A549 (cell line): ENCODE results near the gene DOK5. TPM values are rescaled to one million over a fixed set of nuclear protein-coding genes. Genes with fewer than 3 reads are reported as not detected.

ENCODE experiments used
- ATAC-seq, 2 experiments: fragments of 200-7000 bp in 1 of 2; fragments of >200 bp in 1 of 2; cut with Nextera tagmentation in 1 of 2; cut with Tn5 transposase in 1 of 2; 3 replicates each; pipeline versions ENCODE4 v1.8.0 to v1.9.1; 2018 to 2020; ENCODE audit warnings: mild to moderate bottlenecking in 1 of 2, moderate library complexity in 1 of 2
- CTCF ChIA-PET: fragments of 300-600 bp; sonication (Branson Sonifier 250); formaldehyde crosslinking; extraction: SDS; loops from one replicate; lab custom pipeline; 2021; ENCODE audit warnings: antibody characterized with exemption, inconsistent platforms; lab: Yijun Ruan, JAX
- POLR2A ChIA-PET: fragments of 350-600 bp; formaldehyde crosslinking; extraction: SDS; loops from one replicate; lab custom pipeline; 2021; ENCODE audit warnings: antibody characterized with exemption, inconsistent platforms; lab: Yijun Ruan, JAX
- DNase-seq, 2 experiments: peaks; one replicate each; pipeline versions ENCODE4 v3.0.0 to v3.0.0-alpha.2; 2011 to 2016; ENCODE audit warnings: low read depth in 1 of 2, low spot score in 1 of 2
- FAIRE-seq: peaks from 2 replicates; lab custom pipeline; 2011; peaks lifted over from hg19 to GRCh38; lab: Jason Lieb, UNC
- H3K27ac ChIP-seq, 2 experiments: fragments of >200 bp; sonication (Bioruptor Twin); formaldehyde crosslinking; 3 replicates each; pipeline ENCODE4 v1.5.1; 2016 to 2017
- H3K4me1 ChIP-seq: fragments of >200 bp; sonication (Bioruptor Twin); formaldehyde crosslinking; 3 replicates; pipeline ENCODE4 v1.6.1; 2016
- H3K4me2 ChIP-seq: fragments of >200 bp; sonication (Bioruptor Twin); formaldehyde crosslinking; 3 replicates; pipeline ENCODE4 v1.6.1; 2016
- H3K4me3 ChIP-seq: fragments of >200 bp; sonication (Bioruptor Twin); formaldehyde crosslinking; 3 replicates; pipeline ENCODE4 v1.5.1; 2016
- H3K9me3 ChIP-seq: fragments of >200 bp; sonication (Bioruptor Twin); formaldehyde crosslinking; 3 replicates; pipeline ENCODE4 v1.6.1; 2016
- BHLHE40 ChIP-seq: IDR thresholded peaks from 2 replicates; pipeline ENCODE4 v1.6.1; 2012; ENCODE audit warnings: low read depth, low read length, inconsistent platforms
- CHD2 ChIP-seq: fragments of 150-350 bp; IDR thresholded peaks from 2 replicates; pipeline ENCODE4 v1.6.1; 2014; ENCODE audit warnings: low read length; ENCODE audit not compliant: partially characterized antibody
- CHD4 ChIP-seq: fragments of 200-600 bp; sonication (generic); IDR thresholded peaks from 2 replicates; pipeline ENCODE4 v1.6.1; 2016; ENCODE audit warnings: antibody characterized with exemption, mild to moderate bottlenecking, borderline replicate concordance
- EHF ChIP-seq: fragments of 250-450 bp; sonication (Bioruptor Pico); IDR thresholded peaks from 2 replicates; pipeline ENCODE4 v1.5.0; 2020; ENCODE audit warnings: mild to moderate bottlenecking
- EHMT2 ChIP-seq: fragments of 200-600 bp; sonication (generic); IDR thresholded peaks from 2 replicates; pipeline ENCODE4 v1.6.1; 2016; ENCODE audit warnings: antibody characterized with exemption, low read depth, mild to moderate bottlenecking, moderate library complexity
- EP300 ChIP-seq, 2 experiments: fragments of >200 bp; sonication (Bioruptor Twin); formaldehyde crosslinking; IDR thresholded peaks; 2 replicates in 1 of 2; 3 replicates in 1 of 2; pipeline ENCODE4 v1.6.1; 2016 to 2017
- JUN ChIP-seq, 2 experiments: fragments of >200 bp; sonication (Bioruptor Twin); formaldehyde crosslinking; IDR thresholded peaks; 2 replicates in 1 of 2; 3 replicates in 1 of 2; pipeline ENCODE4 v1.6.1; 2016 to 2017
- JUNB ChIP-seq: fragments of >200 bp; sonication (Bioruptor Twin); formaldehyde crosslinking; IDR thresholded peaks from 2 replicates; pipeline ENCODE4 v1.6.1; 2016
- KDM1A ChIP-seq: fragments of 200-600 bp; sonication (generic); IDR thresholded peaks from 2 replicates; pipeline ENCODE4 v1.6.1; 2016; ENCODE audit warnings: low read depth, mild to moderate bottlenecking
- KDM5A ChIP-seq: fragments of 200-600 bp; sonication (generic); IDR thresholded peaks from 2 replicates; pipeline ENCODE4 v1.6.1; 2016; ENCODE audit warnings: antibody characterized with exemption, mild to moderate bottlenecking
- MAZ ChIP-seq: fragments of 150-350 bp; IDR thresholded peaks from 2 replicates; pipeline ENCODE4 v1.6.1; 2014; ENCODE audit warnings: antibody characterized with exemption, low read depth, low read length, borderline replicate concordance
- NR3C1 ChIP-seq: fragments of >200 bp; sonication (Bioruptor Twin); formaldehyde crosslinking; IDR thresholded peaks from 3 replicates; pipeline ENCODE4 v1.6.1; 2017
- POLR2A ChIP-seq: IDR thresholded peaks from 2 replicates; pipeline ENCODE4 v1.6.1; 2012; ENCODE audit warnings: mild to moderate bottlenecking, low read length
- RCOR1 ChIP-seq: fragments of 150-350 bp; IDR thresholded peaks from 2 replicates; pipeline ENCODE4 v1.6.1; 2014; ENCODE audit warnings: antibody characterized with exemption, low read length, low read depth
- SREBF2 ChIP-seq: fragments of 450-650 bp; IDR thresholded peaks from 2 replicates; pipeline ENCODE4 v1.6.1; 2014; ENCODE audit warnings: mild to moderate bottlenecking, moderate library complexity
- TP53 ChIP-seq: fragments of 250-450 bp; sonication (Bioruptor Pico); IDR thresholded peaks from 2 replicates; pipeline ENCODE4 v1.5.0; 2021; ENCODE audit warnings: mild to moderate bottlenecking, moderate library complexity
- whole genome bisulfite sequencing: methylation state at CpG from one replicate; pipeline ENCODE4 v1.1.6; 2017; ENCODE audit errors: missing lambda C conversion rate; 5-methylcytosine and 5-hydroxymethylcytosine counted together
- polyA plus RNA-seq, 4 experiments: library from polyadenylated mRNA; depleted of rRNA in 3 of 4; stranded (reverse); fragments of >200 nt; fragmentation: RNase III in 1 of 4; extraction: RNeasy Plus Mini Kit Qiagen cat#74134 plus additional on column Dnase treatment in 1 of 4; gene quantifications; 2 replicates in 3 of 4; 3 replicates in 1 of 4; pipeline ENCODE4 v1.2.3, GENCODE V29; 2011 to 2017
- TF ChIP-seq, protein P1 (sequence below): fragments of 250-450 bp; sonication (Bioruptor Pico); IDR thresholded peaks from 2 replicates; pipeline ENCODE4 v1.5.0; 2021; ENCODE audit warnings: mild to moderate bottlenecking, moderate library complexity, borderline replicate concordance
- TF ChIP-seq, protein P2 (sequence below): fragments of >200 bp; sonication (Bioruptor Twin); formaldehyde crosslinking; IDR thresholded peaks from 3 replicates; pipeline ENCODE4 v1.6.1; 2016
- TF ChIP-seq, protein P3 (sequence below): fragments of >200 bp; sonication (Bioruptor Twin); formaldehyde crosslinking; IDR thresholded peaks from 2 replicates; pipeline ENCODE4 v1.6.1; 2016
- TF ChIP-seq, protein P4 (sequence below): fragments of 250-450 bp; sonication (Bioruptor Pico); IDR thresholded peaks from 2 replicates; pipeline ENCODE4 v1.5.0; 2020; ENCODE audit warnings: low read depth, mild to moderate bottlenecking, moderate library complexity
- TF ChIP-seq, protein P5 (sequence below): fragments of 450-650 bp; IDR thresholded peaks from 2 replicates; pipeline ENCODE4 v1.6.1; 2014; ENCODE audit warnings: antibody characterized with exemption
- TF ChIP-seq, protein P6 (sequence below): IDR thresholded peaks from 2 replicates; pipeline ENCODE4 v1.6.1; 2012

DOK5 gene
- polyA plus RNA-seq, 2 of the 4 experiments (the other 2 are of a cell fraction), result not detected

DNA sequence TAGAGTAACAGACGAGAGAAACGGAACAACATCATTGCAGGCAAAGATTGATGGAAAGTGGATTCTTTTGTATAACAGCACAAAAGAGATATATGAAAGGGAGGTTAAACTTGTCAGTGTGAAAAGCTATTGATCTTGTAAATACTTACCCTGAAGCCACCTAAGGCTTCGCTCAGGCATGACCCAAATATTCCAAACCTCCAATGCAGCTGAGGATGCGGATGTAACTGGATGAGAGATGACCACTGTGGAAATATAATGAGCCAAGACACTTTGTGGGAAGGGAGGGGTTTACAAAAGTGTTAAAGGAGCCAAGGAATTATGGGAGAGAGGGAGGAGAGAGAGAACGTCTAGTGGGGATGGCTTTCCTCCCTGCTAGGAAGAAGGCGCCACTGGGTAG, 112.0 kb downstream of the DOK5 start:
- Histone ChIP-seq H3K4me2 (no peak overlapping the region), H3K4me3 (no peak overlapping the region), H3K4me1 (no peaks in the 10 kb centered on the region), H3K9me3 (no peaks in the 10 kb centered on the region), H3K27ac (no peak overlapping the region)
- TF ChIP-seq KDM5A, result no peak
- no peak for TF ChIP-seq CHD4
- no peak for TF ChIP-seq NR3C1
- no peak for TF ChIP-seq JUN (IDR thresholded peaks at IDR 0.05)
- no peak for TF ChIP-seq MAZ
- no peak for TF ChIP-seq CHD2
- ATAC-seq (no peak), DNase-seq (no peak), FAIRE-seq (no peak)
- POLR2A ChIA-PET, result no interaction called here
- CTCF ChIA-PET, result no interaction called here
- 64% methylated on average over 6 of the region's 6 CpGs for WGBS

DNA sequence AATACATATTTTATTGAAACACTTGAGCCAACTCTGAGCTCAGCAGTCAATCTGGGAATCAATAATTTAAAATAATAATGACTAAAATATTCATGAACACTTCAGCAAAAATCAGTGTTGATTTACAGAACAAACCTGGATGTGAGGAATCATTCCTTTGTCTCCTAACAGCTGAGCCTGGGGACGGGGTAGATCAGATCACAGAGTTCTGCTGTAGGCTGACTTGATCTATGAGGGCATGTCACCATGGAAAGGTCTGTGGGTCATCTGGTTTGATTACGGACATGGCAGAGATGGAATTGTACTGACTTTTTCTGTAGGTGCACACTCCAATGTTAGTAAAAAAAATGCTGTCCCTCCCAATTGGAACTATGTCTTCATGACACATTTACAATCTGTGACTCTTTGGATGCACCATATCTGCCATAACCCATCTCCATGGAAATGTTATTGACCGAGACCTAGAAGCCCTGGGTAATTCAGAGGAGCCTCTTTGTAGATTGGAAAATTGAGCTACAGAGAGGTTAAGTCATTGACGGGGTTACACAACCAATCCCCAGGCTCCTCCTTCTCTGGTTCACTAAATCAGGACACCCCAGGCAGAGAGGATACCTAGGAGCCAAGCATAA, 114.1 kb downstream of the DOK5 start:
- H3K4me2 ChIP-seq, result no peak overlapping the region
- no peak for FAIRE-seq
- ChIA-PET CTCF (no interaction called here), POLR2A (no interaction called here)
- no peak for DNase-seq
- no peak overlapping the region for H3K4me3 ChIP-seq
- no peaks in the 10 kb centered on the region for H3K4me1 ChIP-seq
- WGBS, result 48% methylated on average over 4 of the region's 4 CpGs
- no peaks in the 10 kb centered on the region for H3K9me3 ChIP-seq
- ATAC-seq, result no peak
- no peak for TF ChIP-seq JUNB
- no peak for TF ChIP-seq RCOR1
- TF ChIP-seq EHF (CRISPR knock-in tag), result no peak
- TF ChIP-seq, protein P1, sequence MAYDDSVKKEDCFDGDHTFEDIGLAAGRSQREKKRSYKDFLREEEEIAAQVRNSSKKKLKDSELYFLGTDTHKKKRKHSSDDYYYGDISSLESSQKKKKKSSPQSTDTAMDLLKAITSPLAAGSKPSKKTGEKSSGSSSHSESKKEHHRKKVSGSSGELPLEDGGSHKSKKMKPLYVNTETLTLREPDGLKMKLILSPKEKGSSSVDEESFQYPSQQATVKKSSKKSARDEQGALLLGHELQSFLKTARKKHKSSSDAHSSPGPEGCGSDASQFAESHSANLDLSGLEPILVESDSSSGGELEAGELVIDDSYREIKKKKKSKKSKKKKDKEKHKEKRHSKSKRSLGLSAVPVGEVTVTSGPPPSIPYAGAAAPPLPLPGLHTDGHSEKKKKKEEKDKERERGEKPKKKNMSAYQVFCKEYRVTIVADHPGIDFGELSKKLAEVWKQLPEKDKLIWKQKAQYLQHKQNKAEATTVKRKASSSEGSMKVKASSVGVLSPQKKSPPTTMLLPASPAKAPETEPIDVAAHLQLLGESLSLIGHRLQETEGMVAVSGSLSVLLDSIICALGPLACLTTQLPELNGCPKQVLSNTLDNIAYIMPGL (CRISPR knock-in tag), result no peak
- TF ChIP-seq EP300 (IDR thresholded peaks at IDR 0.05), result no peak
- TF ChIP-seq, protein P2, sequence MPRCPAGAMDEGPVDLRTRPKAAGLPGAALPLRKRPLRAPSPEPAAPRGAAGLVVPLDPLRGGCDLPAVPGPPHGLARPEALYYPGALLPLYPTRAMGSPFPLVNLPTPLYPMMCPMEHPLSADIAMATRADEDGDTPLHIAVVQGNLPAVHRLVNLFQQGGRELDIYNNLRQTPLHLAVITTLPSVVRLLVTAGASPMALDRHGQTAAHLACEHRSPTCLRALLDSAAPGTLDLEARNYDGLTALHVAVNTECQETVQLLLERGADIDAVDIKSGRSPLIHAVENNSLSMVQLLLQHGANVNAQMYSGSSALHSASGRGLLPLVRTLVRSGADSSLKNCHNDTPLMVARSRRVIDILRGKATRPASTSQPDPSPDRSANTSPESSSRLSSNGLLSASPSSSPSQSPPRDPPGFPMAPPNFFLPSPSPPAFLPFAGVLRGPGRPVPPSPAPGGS, result no peak
- TF ChIP-seq SREBF2, result no peak
- TF ChIP-seq POLR2A, result no peak
- no peak for TF ChIP-seq KDM5A
- no peak for TF ChIP-seq EHMT2
- TF ChIP-seq, protein P3, sequence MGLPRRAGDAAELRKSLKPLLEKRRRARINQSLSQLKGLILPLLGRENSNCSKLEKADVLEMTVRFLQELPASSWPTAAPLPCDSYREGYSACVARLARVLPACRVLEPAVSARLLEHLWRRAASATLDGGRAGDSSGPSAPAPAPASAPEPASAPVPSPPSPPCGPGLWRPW, result no peak
- no peak for TF ChIP-seq CHD2
- TF ChIP-seq BHLHE40, result no peak
- TF ChIP-seq TP53, result no peak
- TF ChIP-seq, protein P4, sequence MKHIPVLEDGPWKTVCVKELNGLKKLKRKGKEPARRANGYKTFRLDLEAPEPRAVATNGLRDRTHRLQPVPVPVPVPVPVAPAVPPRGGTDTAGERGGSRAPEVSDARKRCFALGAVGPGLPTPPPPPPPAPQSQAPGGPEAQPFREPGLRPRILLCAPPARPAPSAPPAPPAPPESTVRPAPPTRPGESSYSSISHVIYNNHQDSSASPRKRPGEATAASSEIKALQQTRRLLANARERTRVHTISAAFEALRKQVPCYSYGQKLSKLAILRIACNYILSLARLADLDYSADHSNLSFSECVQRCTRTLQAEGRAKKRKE (CRISPR knock-in tag), result no peak
- TF ChIP-seq, protein P5, sequence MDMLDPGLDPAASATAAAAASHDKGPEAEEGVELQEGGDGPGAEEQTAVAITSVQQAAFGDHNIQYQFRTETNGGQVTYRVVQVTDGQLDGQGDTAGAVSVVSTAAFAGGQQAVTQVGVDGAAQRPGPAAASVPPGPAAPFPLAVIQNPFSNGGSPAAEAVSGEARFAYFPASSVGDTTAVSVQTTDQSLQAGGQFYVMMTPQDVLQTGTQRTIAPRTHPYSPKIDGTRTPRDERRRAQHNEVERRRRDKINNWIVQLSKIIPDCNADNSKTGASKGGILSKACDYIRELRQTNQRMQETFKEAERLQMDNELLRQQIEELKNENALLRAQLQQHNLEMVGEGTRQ, result no peak
- no peak for TF ChIP-seq JUN (IDR thresholded peaks at IDR 0.05)
- TF ChIP-seq, protein P6, sequence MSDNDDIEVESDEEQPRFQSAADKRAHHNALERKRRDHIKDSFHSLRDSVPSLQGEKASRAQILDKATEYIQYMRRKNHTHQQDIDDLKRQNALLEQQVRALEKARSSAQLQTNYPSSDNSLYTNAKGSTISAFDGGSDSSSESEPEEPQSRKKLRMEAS, result no peak
- no peak for TF ChIP-seq KDM1A
- no peak overlapping the region for H3K27ac ChIP-seq
